CD4-positive, CD25-positive, alpha-beta regulatory T cell (primary cell): ENCODE results near the gene CAVIN2. TPM values are rescaled to one million over a fixed set of nuclear protein-coding genes. Genes with fewer than 3 reads are reported as not detected.

Experiments used
- ATAC-seq, 2 donors: fragments of 150-1000 bp; cut with Tn5 transposase; one replicate each; pipeline ENCODE4 v1.10.0; 2021; ENCODE audit warnings: low read depth in 2 of 2, moderate number of reproducible peaks in 2 of 2, moderate library complexity in 1 of 2
- DNase-seq, 3 donors: peaks; one replicate each; pipeline versions ENCODE4 v3.0.0 to v3.0.0-alpha.2; 2012 to 2022; ENCODE audit warnings: mixed read lengths in 1 of 3
- H3K27ac ChIP-seq: one replicate; pipeline ENCODE4 v1.7.0; 2013; ENCODE audit warnings: mild to moderate bottlenecking, low read length; ENCODE audit not compliant: insufficient read depth, poor library complexity, severe bottlenecking
- H3K27me3 ChIP-seq: one replicate; pipeline ENCODE4 v1.7.0; 2013; ENCODE audit warnings: low read length; ENCODE audit not compliant: control insufficient read depth, insufficient read depth
- H3K36me3 ChIP-seq: one replicate; pipeline ENCODE4 v1.7.0; 2013; ENCODE audit warnings: mild to moderate bottlenecking, low read length, moderate library complexity; ENCODE audit not compliant: control insufficient read depth, insufficient read depth
- H3K4me1 ChIP-seq: 2 replicates; pipeline ENCODE4 v1.7.0; 2013; ENCODE audit warnings: mild to moderate bottlenecking, low read length; ENCODE audit not compliant: insufficient read depth, control insufficient read depth, poor library complexity, severe bottlenecking
- H3K4me3 ChIP-seq: one replicate; pipeline ENCODE4 v1.7.0; 2013; ENCODE audit warnings: low read depth, mild to moderate bottlenecking, low read length, moderate library complexity
- H3K9me3 ChIP-seq, 2 experiments: 1 replicate in 1 of 2; 2 replicates in 1 of 2; pipeline ENCODE4 v1.7.0; 2013; ENCODE audit warnings: low read length in 2 of 2, mild to moderate bottlenecking in 1 of 2, moderate library complexity in 1 of 2; ENCODE audit not compliant: control insufficient read depth in 2 of 2
- H3K27ac Mint-ChIP-seq, 3 donors: one replicate each; pipeline ENCODE4 v1.8.0; 2020 to 2022; ENCODE audit warnings: mild to moderate bottlenecking in 3 of 3, mixed read lengths in 3 of 3, moderate library complexity in 2 of 3
- H3K27me3 Mint-ChIP-seq: one replicate; pipeline ENCODE4 v1.8.0; 2022; ENCODE audit warnings: mild to moderate bottlenecking, mixed read lengths
- H3K36me3 Mint-ChIP-seq: one replicate; pipeline ENCODE4 v1.8.0; 2020; ENCODE audit warnings: mixed read lengths
- H3K4me1 Mint-ChIP-seq, 4 donors: one replicate each; pipeline ENCODE4 v1.8.0; 2020 to 2022; ENCODE audit warnings: mixed read lengths in 4 of 4, mild to moderate bottlenecking in 1 of 4
- H3K4me3 Mint-ChIP-seq, 4 donors: one replicate each; pipeline ENCODE4 v1.8.0; 2020 to 2022; ENCODE audit warnings: mild to moderate bottlenecking in 4 of 4, mixed read lengths in 4 of 4, moderate library complexity in 3 of 4
- H3K9me3 Mint-ChIP-seq, 7 donors: one replicate each; pipeline ENCODE4 v1.8.0; 2020 to 2022; ENCODE audit warnings: mixed read lengths in 7 of 7, mild to moderate bottlenecking in 3 of 7, moderate library complexity in 2 of 7
- polyA plus RNA-seq, 4 donors: library from polyadenylated mRNA; unstranded; fragments of 300-500 nt; fragmentation: Illumina TruSeq; gene quantifications; one replicate each; pipeline ENCODE4 v1.2.3, GENCODE V29; 2021
- total RNA-seq: library from RNA; stranded (reverse); gene quantifications from one replicate; pipeline ENCODE4 v1.2.3, GENCODE V29; 2022

Gene CAVIN2
- total and polyA plus RNA-seq, 5 donors from 2014 or later = 16.5 TPM; not detected in 4

GRCh38 chr2:191844706-191845105, 2.2 kb downstream of the CAVIN2 start:
- H3K27me3 ChIP-seq = peaks cover 9% of the 10 kb centered on the region
- no peaks in the 10 kb centered on the region for H3K4me1 ChIP-seq
- peaks cover 0 to 4% (median 2%) of the 10 kb centered on the region in 4 donors for H3K4me1 Mint-ChIP-seq
- H3K27ac Mint-ChIP-seq = no peak overlapping the region
- H3K27me3 Mint-ChIP-seq = peaks cover 47% of the 10 kb centered on the region
- no peaks in the 10 kb centered on the region for H3K36me3 ChIP-seq
- no peak for DNase-seq
- H3K4me3 ChIP-seq = no peak overlapping the region
- H3K4me3 Mint-ChIP-seq = no peak overlapping the region
- ATAC-seq = no peak
- no peaks in the 10 kb centered on the region for H3K36me3 Mint-ChIP-seq
- peaks cover 0 to 5% (median 0%) of the 10 kb centered on the region in 7 donors for H3K9me3 Mint-ChIP-seq
- H3K9me3 ChIP-seq = no peaks in the 10 kb centered on the region
- H3K27ac ChIP-seq = no peak overlapping the region

- Mint-ChIP-seq H3K27me3 (peaks cover 33% of the 10 kb centered on the region), H3K27ac (no peak overlapping the region)
- no peak for ATAC-seq
Measured at GRCh38 chr2:191840921-191841320, 6.0 kb downstream of the CAVIN2 start.

GRCh38 chr2:191839918-191840804, 6.7 kb downstream of the CAVIN2 start:
- no peak overlapping the region for H3K27ac ChIP-seq
- peaks cover 7% of the 10 kb centered on the region for H3K27me3 ChIP-seq
- no peak overlapping the region for H3K4me3 Mint-ChIP-seq
- no peaks in the 10 kb centered on the region for H3K36me3 Mint-ChIP-seq
- H3K27me3 Mint-ChIP-seq = peaks cover 28% of the 10 kb centered on the region
- no peaks in the 10 kb centered on the region for H3K36me3 ChIP-seq
- no peak overlapping the region for H3K27ac Mint-ChIP-seq
- H3K4me1 Mint-ChIP-seq = no peaks in the 10 kb centered on the region
- no peaks in the 10 kb centered on the region for H3K4me1 ChIP-seq
- H3K9me3 ChIP-seq = no peaks in the 10 kb centered on the region
- no peak overlapping the region for H3K4me3 ChIP-seq
- no peak for ATAC-seq
- no peak for DNase-seq
- H3K9me3 Mint-ChIP-seq = peaks cover 0 to 2% (median 0%) of the 10 kb centered on the region in 7 donors

More at GRCh38 chr2:191840921-191841320, 6.0 kb downstream of the CAVIN2 start:
- DNase-seq = no peak
- Histone ChIP-seq H3K36me3 (no peaks in the 10 kb centered on the region), H3K9me3 (no peaks in the 10 kb centered on the region), H3K27me3 (peaks cover 7% of the 10 kb centered on the region), H3K4me3 (no peak overlapping the region), H3K27ac (no peak overlapping the region), H3K4me1 (no peaks in the 10 kb centered on the region)
- Mint-ChIP-seq H3K4me3 (no peak overlapping the region), H3K36me3 (no peaks in the 10 kb centered on the region), H3K4me1 (no peaks in the 10 kb centered on the region), H3K9me3 (peaks cover 0 to 2% (median 0%) of the 10 kb centered on the region in 7 donors)

- no peaks in the 10 kb centered on the region for H3K4me1 ChIP-seq
- H3K27me3 Mint-ChIP-seq = peaks cover 15% of the 10 kb centered on the region
- no peak for ATAC-seq
- no peak overlapping the region for H3K4me3 Mint-ChIP-seq
- H3K36me3 Mint-ChIP-seq = no peaks in the 10 kb centered on the region
- H3K4me1 Mint-ChIP-seq = no peaks in the 10 kb centered on the region
- H3K27me3 ChIP-seq = peaks cover 4% of the 10 kb centered on the region
- H3K36me3 ChIP-seq = no peaks in the 10 kb centered on the region
- no peak for DNase-seq
- H3K9me3 ChIP-seq = no peaks in the 10 kb centered on the region
- no peak overlapping the region for H3K27ac Mint-ChIP-seq
- no peak overlapping the region for H3K27ac ChIP-seq
- H3K9me3 Mint-ChIP-seq = peaks cover 0 to 2% (median 0%) of the 10 kb centered on the region in 7 donors
- no peak overlapping the region for H3K4me3 ChIP-seq
Measured at GRCh38 chr2:191838526-191838925, 8.4 kb downstream of the CAVIN2 start.

- Mint-ChIP-seq H3K27me3 (peaks cover 15% of the 10 kb centered on the region), H3K27ac (no peak overlapping the region), H3K4me1 (no peaks in the 10 kb centered on the region)
Measured at GRCh38 chr2:191836853-191837769, 9.8 kb downstream of the CAVIN2 start.

GRCh38 chr2:191836471-191836852, 10.4 kb downstream of the CAVIN2 start:
- Mint-ChIP-seq H3K4me3 (no peak overlapping the region), H3K36me3 (no peaks in the 10 kb centered on the region), H3K27ac (peak overlapping the region in 1 of 3 donors; percentile 12), H3K4me1 (no peaks in the 10 kb centered on the region), H3K9me3 (peaks cover 0 to 2% (median 0%) of the 10 kb centered on the region in 7 donors), H3K27me3 (peaks cover 15% of the 10 kb centered on the region)
- no peak overlapping the region for H3K4me3 ChIP-seq
- no peaks in the 10 kb centered on the region for H3K4me1 ChIP-seq
- no peak overlapping the region for H3K27ac ChIP-seq
- no peak for DNase-seq
- H3K27me3 ChIP-seq = peaks cover 4% of the 10 kb centered on the region
- ATAC-seq = no peak
- H3K36me3 ChIP-seq = no peaks in the 10 kb centered on the region
- no peaks in the 10 kb centered on the region for H3K9me3 ChIP-seq

More at GRCh38 chr2:191836853-191837769, 9.8 kb downstream of the CAVIN2 start:
- peaks cover 0 to 2% (median 0%) of the 10 kb centered on the region in 7 donors for H3K9me3 Mint-ChIP-seq
- Histone ChIP-seq H3K9me3 (no peaks in the 10 kb centered on the region), H3K36me3 (no peaks in the 10 kb centered on the region), H3K4me3 (no peak overlapping the region), H3K27ac (no peak overlapping the region), H3K4me1 (no peaks in the 10 kb centered on the region), H3K27me3 (peaks cover 4% of the 10 kb centered on the region)
- no peak for ATAC-seq
- H3K36me3 Mint-ChIP-seq = no peaks in the 10 kb centered on the region
- H3K4me3 Mint-ChIP-seq = no peak overlapping the region
- no peak for DNase-seq

- H3K4me1 ChIP-seq = no peaks in the 10 kb centered on the region
- H3K4me1 Mint-ChIP-seq = no peaks in the 10 kb centered on the region
- H3K27me3 ChIP-seq = peaks cover 4% of the 10 kb centered on the region
- ATAC-seq (no peak), DNase-seq (no peak)
- H3K9me3 ChIP-seq = no peaks in the 10 kb centered on the region
- no peak overlapping the region for H3K27ac Mint-ChIP-seq
- no peak overlapping the region for H3K27ac ChIP-seq
- no peaks in the 10 kb centered on the region for H3K36me3 Mint-ChIP-seq
- no peak overlapping the region for H3K4me3 ChIP-seq
- peaks cover 0 to 2% (median 0%) of the 10 kb centered on the region in 7 donors for H3K9me3 Mint-ChIP-seq
- H3K4me3 Mint-ChIP-seq = no peak overlapping the region
- H3K36me3 ChIP-seq = no peaks in the 10 kb centered on the region
- H3K27me3 Mint-ChIP-seq = peaks cover 19% of the 10 kb centered on the region
Measured at GRCh38 chr2:191835539-191836350, 11.1 kb downstream of the CAVIN2 start.
